GM12892 (cell line): ENCODE data around the gene FHAD1.

Experiments
- DNase-seq: peaks from one replicate; pipeline ENCODE4 v3.0.0; 2011; ENCODE audit not compliant: insufficient read length
- FAIRE-seq: peaks from 2 replicates; lab custom pipeline; 2011; peaks lifted over from hg19 to GRCh38; lab: Jason Lieb, UNC
- POLR2A ChIP-seq: IDR thresholded peaks from 2 replicates; pipeline ENCODE4 v1.6.1; 2011; ENCODE audit warnings: low read depth, low read length, control low read depth
- POLR2AphosphoS5 ChIP-seq: IDR thresholded peaks from 2 replicates; pipeline ENCODE4 v1.6.1; 2011; ENCODE audit warnings: low read depth, low read length, control low read depth
- TAF1 ChIP-seq: IDR thresholded peaks from 2 replicates; pipeline ENCODE4 v1.6.1; 2011; ENCODE audit warnings: low read depth, mild to moderate bottlenecking, control low read depth, low read length, borderline replicate concordance

Gene FHAD1

GRCh38 chr1:15308621-15309027, 61.6 kb downstream of the FHAD1 start:
- TF ChIP-seq TAF1 (no peak), POLR2A (no peak), POLR2AphosphoS5 (no peak)
- FAIRE-seq (no peak), DNase-seq (no peak)

GRCh38 chr1:15309687-15310086, 62.7 kb downstream of the FHAD1 start:
- DNase-seq (no peak), FAIRE-seq (no peak)
- TF ChIP-seq TAF1 = no peak
- TF ChIP-seq POLR2AphosphoS5 = no peak
- no peak for TF ChIP-seq POLR2A

- DNase-seq (no peak), FAIRE-seq (no peak)
- TF ChIP-seq TAF1 (no peak), POLR2AphosphoS5 (no peak), POLR2A (no peak)
Observed at GRCh38 chr1:15310544-15310943, 63.5 kb downstream of the FHAD1 start.

DNA sequence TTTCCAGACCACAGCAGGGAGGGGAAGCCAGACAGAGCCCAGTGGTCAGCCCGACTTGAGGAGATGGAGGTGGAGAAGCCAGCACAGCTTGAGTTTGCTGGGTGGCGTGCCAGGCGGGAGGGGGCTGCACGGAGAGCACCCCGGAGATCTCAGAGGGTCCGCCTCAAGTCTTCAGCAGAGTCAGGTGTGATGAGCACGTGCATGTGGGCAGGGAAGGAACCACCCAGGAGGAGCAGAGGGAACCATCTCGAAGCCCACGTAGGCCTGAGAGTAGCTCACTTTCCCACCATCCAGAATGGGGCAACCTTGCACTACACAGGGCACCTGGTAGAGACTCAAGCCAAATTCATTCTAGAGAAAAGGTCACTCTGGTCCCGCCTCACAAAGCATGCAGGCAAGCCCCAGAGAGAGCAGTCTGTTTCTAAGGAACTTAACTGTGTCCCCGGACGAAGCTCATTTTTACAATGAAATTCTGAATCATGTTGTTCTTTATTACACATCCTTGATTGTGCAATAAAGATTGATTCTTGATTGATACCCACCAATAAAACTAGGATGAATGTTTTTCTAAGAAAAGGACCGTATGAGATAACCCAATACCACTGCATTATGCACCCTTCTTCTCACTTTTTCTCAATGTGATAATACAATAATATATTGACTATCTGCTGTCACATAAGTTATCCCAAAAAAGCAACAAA, 64.2 kb downstream of the FHAD1 start:
- TF ChIP-seq POLR2A = no peak
- FAIRE-seq (no peak), DNase-seq (no peak)

DNA sequence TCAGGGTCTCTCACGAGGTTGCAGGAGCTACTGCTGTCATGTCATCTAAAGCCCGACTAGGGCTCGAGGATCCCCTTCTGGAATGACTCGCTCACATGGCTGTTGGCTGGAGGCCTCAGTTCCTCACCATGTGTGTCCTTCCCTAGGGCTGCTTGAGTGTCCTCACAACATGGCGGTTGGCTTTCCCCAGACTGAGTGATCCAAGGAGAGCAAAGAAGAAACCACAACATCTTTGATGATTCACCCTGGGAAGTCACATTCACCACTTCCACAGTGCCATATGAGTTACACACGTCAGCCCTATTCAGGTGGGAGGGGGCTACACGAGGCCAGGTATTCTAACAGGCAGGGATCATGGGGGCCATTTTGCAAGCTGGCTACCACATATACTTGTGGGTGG, 64.9 kb downstream of the FHAD1 start:
- TF ChIP-seq POLR2AphosphoS5 (no peak), TAF1 (no peak)
- DNase-seq = no peak
- no peak for FAIRE-seq

DNA sequence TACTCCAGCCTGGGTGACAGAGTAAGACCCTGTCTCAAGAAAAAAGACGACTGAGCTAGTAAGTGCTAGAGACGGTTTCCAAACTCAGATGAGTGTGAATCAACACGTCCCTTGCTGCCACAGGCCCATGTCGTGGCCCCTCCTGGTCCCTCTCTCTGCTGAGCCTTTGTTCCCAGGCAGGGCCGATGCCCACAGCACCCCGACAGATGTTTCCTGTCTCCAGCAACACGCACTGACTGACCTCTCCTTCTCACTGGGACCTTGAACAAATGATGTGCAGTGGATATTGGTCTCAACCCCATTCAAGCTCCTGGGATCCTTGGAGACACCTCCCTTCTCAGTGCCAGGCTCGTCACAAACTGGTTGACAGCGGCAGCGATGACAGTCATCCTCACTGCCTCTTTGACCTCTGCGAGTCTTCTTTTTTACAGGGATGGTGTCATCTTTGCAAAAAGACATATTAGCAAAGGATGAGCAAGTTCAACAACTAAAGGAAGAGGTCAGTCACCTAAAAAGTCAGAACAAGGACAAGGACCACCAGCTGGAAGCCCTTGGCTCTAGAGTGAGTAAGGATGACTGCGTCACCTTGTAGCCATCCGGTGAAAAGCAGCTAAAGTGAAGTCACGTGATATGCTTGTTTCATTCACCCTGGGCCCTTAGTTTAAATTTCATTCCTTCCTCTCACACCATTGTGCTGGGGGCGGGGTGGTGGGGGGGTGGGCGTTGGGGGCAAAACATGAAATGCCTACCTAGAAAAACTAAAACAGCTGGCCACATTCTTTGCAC, 65.8 kb downstream of the FHAD1 start:
- FAIRE-seq = no peak
- TF ChIP-seq TAF1 (no peak), POLR2AphosphoS5 (no peak), POLR2A (no peak)
- DNase-seq = no peak

GRCh38 chr1:15314328-15315281, 67.6 kb downstream of the FHAD1 start:
- no peak for DNase-seq
- no peak for FAIRE-seq
- TF ChIP-seq POLR2AphosphoS5 (no peak), TAF1 (no peak), POLR2A (no peak)

DNA sequence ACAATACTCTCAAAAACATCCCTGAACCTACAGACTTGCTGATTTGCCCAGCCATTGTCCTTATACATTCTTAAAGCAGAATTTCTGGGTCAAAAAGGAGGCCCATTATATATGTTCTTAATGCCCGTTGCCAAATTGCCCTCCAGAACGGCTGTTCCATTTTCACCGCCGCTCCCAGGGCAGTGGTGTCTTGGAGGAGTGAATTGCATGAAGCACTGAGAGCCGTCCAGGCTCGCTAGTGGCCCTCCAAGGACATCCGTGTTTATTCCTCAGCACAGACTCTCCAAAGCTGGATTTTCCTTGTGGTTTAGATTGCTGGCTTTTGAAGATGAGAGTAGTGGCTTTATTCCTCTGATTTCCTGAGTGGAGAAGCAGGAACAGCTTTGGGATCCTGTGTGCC, 68.8 kb downstream of the FHAD1 start:
- DNase-seq = no peak
- no peak for FAIRE-seq
- TF ChIP-seq POLR2AphosphoS5 = no peak

DNA sequence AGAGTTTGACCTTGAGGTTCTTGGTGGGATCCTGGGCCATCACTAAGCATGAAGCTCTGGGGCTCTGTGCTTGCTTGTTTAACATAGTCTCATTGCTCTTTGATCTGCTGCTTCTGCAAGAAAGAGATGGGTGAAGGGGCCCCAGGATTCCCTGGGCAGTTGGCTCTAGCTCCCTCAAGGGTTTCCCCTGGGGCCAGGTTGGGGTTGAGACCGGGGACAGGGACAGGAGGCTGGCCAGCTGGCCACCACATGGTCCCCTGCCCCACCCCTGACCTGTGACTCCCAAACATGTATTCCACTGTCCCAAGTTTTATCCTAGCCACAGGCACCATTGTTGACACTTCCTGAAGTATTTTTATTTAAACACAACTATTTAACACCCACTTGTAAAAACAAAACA, 69.5 kb downstream of the FHAD1 start:
- no peak for DNase-seq
- no peak for TF ChIP-seq TAF1
- no peak for TF ChIP-seq POLR2A
- TF ChIP-seq POLR2AphosphoS5 = no peak
- no peak for FAIRE-seq

GRCh38 chr1:15320267-15320666, 73.2 kb downstream of the FHAD1 start:
- no peak for DNase-seq
- TF ChIP-seq POLR2A (no peak), TAF1 (no peak), POLR2AphosphoS5 (no peak)
- FAIRE-seq = no peak

DNA sequence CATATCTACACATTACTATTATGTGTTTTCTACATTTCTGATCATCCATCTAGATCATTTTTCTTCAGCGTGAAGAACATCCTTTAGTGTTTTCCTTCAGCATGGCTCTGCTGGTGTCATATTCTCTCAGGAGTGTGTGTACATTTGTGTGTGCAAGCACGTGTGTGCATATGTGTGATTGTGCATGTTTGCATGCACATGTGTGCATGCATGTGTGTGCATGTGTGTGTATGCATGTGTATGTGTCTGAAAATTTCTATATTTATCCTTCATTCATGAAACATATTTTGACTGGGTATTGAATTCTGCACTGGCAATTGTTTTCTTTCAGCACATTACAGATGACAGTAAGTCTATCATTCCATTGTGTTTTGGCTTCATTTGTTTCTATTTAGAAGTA, 74.6 kb downstream of the FHAD1 start:
- FAIRE-seq (no peak), DNase-seq (no peak)
- TF ChIP-seq POLR2A = no peak
- no peak for TF ChIP-seq TAF1
- no peak for TF ChIP-seq POLR2AphosphoS5
